IMR-90 (cell line): ENCODE results near the gene SLC35F1.

Source experiments
- CEBPB ChIP-seq: IDR thresholded peaks from 2 replicates; pipeline ENCODE4 v1.6.1; 2012; ENCODE audit warnings: low read depth, low read length, improper control_type of control experiment
- POLR2A ChIP-seq: IDR thresholded peaks from 2 replicates; pipeline ENCODE4 v1.6.1; 2012; ENCODE audit warnings: mild to moderate bottlenecking, low read depth, low read length
- RAD21 ChIP-seq: IDR thresholded peaks from 2 replicates; pipeline ENCODE4 v1.6.1; 2012; ENCODE audit warnings: low read length, improper control_type of control experiment
- RCOR1 ChIP-seq: IDR thresholded peaks from 2 replicates; pipeline ENCODE4 v1.6.1; 2012; ENCODE audit warnings: mild to moderate bottlenecking, low read length, improper control_type of control experiment; ENCODE audit not compliant: insufficient replicate concordance
- RFX5 ChIP-seq: IDR thresholded peaks from 2 replicates; pipeline ENCODE4 v1.8.0; 2012; ENCODE audit warnings: low read depth, mild to moderate bottlenecking, low read length, moderate library complexity
- SMC3 ChIP-seq: fragments of 150-350 bp; IDR thresholded peaks from 2 replicates; pipeline ENCODE4 v1.6.1; 2016; ENCODE audit warnings: low read depth, mild to moderate bottlenecking, antibody characterized with exemption, low read length, moderate library complexity
- TF ChIP-seq, protein P1 (sequence below): conservative IDR thresholded peaks from 2 replicates; pipeline ENCODE4 v1.5.1; 2012; ENCODE audit warnings: mild to moderate bottlenecking, low read depth, low read length, improper control_type of control experiment
- TF ChIP-seq, protein P2 (sequence below): fragments of 150-350 bp; IDR thresholded peaks from 2 replicates; pipeline ENCODE4 v1.6.1; 2016; ENCODE audit warnings: low read depth, mild to moderate bottlenecking, low read length, moderate library complexity, borderline replicate concordance
- TF ChIP-seq, protein P3 (sequence below): fragments of 150-350 bp; IDR thresholded peaks from 2 replicates; pipeline ENCODE4 v1.6.1; 2017; ENCODE audit warnings: mild to moderate bottlenecking, antibody characterized with exemption, low read length, low read depth

DNA sequence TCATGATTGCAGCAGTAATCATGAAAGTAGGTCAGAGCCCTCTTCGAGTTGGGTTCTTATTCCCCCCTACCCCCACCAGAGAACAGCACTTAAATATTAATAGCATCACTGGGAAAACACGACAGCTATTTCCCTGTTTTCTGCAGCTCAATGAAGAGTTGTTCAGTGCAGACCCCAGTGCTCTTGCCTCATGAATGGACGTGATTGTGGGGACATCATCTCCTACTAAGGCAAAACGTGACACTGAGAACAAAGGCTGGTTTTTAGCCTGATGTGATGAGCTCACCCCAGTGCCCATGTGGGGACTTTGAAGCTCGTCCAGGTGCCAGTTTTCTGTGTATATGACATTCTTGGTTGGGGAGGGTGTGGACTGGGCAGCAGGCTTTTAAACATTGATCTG lies 105.9 kb downstream of the SLC35F1 start:
- TF ChIP-seq SMC3, result no peak
- TF ChIP-seq, protein P1, sequence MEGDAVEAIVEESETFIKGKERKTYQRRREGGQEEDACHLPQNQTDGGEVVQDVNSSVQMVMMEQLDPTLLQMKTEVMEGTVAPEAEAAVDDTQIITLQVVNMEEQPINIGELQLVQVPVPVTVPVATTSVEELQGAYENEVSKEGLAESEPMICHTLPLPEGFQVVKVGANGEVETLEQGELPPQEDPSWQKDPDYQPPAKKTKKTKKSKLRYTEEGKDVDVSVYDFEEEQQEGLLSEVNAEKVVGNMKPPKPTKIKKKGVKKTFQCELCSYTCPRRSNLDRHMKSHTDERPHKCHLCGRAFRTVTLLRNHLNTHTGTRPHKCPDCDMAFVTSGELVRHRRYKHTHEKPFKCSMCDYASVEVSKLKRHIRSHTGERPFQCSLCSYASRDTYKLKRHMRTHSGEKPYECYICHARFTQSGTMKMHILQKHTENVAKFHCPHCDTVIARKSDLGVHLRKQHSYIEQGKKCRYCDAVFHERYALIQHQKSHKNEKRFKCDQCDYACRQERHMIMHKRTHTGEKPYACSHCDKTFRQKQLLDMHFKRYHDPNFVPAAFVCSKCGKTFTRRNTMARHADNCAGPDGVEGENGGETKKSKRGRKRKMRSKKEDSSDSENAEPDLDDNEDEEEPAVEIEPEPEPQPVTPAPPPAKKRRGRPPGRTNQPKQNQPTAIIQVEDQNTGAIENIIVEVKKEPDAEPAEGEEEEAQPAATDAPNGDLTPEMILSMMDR, result no peak
- no peak for TF ChIP-seq CEBPB
- TF ChIP-seq RCOR1, result no peak
- TF ChIP-seq, protein P2, sequence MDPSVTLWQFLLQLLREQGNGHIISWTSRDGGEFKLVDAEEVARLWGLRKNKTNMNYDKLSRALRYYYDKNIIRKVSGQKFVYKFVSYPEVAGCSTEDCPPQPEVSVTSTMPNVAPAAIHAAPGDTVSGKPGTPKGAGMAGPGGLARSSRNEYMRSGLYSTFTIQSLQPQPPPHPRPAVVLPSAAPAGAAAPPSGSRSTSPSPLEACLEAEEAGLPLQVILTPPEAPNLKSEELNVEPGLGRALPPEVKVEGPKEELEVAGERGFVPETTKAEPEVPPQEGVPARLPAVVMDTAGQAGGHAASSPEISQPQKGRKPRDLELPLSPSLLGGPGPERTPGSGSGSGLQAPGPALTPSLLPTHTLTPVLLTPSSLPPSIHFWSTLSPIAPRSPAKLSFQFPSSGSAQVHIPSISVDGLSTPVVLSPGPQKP, result no peak
- no peak for TF ChIP-seq RFX5
- no peak for TF ChIP-seq POLR2A
- TF ChIP-seq, protein P3, sequence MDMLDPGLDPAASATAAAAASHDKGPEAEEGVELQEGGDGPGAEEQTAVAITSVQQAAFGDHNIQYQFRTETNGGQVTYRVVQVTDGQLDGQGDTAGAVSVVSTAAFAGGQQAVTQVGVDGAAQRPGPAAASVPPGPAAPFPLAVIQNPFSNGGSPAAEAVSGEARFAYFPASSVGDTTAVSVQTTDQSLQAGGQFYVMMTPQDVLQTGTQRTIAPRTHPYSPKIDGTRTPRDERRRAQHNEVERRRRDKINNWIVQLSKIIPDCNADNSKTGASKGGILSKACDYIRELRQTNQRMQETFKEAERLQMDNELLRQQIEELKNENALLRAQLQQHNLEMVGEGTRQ, result no peak
- TF ChIP-seq RAD21, result no peak
